Measurements from ENCODE around the gene KLK5.

The KLK5 gene, protein sequence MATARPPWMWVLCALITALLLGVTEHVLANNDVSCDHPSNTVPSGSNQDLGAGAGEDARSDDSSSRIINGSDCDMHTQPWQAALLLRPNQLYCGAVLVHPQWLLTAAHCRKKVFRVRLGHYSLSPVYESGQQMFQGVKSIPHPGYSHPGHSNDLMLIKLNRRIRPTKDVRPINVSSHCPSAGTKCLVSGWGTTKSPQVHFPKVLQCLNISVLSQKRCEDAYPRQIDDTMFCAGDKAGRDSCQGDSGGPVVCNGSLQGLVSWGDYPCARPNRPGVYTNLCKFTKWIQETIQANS

DNA sequence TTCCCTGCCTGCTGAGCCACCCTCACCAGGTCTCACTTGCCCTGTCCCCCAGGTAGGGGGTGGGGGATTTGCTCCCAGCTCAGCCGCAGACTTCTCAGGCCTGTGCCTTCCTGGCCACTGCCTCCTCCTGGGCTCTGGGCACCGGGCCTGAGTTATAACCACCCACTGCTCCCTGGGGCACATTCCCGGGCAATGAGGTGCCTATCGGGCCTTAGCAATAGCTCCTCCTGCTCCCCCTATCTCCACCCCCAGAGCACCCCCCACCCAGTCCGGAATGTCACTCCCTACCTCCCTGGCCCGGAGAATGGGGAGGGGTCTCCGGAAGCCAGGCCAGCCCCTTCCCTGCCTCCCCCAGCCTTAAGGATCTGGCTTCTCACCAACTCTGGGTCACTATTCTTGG, at the start of gene KLK5:
KLK5 (minus strand) TSS at position 129 of the 400 bp plus-strand sequence. CDS start 381 bp downstream, outside the sequence.
- TF ChIP-seq, protein P1, sequence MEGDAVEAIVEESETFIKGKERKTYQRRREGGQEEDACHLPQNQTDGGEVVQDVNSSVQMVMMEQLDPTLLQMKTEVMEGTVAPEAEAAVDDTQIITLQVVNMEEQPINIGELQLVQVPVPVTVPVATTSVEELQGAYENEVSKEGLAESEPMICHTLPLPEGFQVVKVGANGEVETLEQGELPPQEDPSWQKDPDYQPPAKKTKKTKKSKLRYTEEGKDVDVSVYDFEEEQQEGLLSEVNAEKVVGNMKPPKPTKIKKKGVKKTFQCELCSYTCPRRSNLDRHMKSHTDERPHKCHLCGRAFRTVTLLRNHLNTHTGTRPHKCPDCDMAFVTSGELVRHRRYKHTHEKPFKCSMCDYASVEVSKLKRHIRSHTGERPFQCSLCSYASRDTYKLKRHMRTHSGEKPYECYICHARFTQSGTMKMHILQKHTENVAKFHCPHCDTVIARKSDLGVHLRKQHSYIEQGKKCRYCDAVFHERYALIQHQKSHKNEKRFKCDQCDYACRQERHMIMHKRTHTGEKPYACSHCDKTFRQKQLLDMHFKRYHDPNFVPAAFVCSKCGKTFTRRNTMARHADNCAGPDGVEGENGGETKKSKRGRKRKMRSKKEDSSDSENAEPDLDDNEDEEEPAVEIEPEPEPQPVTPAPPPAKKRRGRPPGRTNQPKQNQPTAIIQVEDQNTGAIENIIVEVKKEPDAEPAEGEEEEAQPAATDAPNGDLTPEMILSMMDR (IDR thresholded peaks at IDR 0.05), result no peak

DNA sequence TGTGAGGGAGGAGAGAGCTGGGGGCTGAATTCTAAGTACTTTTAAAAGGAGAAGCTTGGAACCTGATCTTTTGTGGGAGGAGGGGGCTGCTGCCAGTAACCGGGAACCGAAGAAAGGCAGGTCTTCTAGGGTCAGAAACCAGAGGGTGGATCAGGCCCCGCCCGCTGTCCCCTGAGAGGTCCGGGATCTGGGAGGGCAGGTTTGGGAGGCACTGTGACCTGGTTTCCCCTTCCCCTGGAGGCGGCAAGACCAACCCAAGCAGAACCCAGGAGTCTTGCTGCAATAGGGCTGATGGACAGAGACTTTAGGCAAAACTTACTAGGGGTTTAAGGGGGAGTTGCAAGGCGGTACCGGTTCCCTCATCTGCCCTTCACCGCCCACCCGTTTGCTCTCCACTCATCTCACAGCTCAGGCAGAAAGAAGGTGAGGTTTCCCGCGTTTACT, 49.3 kb upstream of the KLK5 start:
- TF ChIP-seq, protein P1 (IDR thresholded peaks at IDR 0.05), result no peak

DNA sequence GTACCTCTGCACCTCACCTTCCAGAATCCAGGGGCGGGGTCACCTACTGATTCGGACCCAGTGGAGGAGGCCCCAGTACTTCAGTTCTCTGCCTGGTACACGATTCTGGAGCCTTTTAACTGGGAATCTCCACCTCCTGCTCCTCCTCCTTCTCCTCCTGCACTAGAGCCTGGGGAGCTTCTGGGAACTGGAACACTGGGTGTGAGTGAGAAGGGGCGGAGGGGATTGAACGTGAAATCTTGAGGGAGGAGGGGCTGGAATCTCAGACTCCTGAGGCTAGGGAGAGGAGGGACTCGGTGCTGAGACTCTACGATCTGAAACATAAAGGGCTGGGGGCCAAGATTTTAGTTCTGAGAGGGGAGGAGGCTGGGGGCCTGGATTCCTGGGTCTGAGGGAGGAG, 48.7 kb upstream of the KLK5 start, which contains the start of gene KLK8:
KLK8 (minus strand) TSS at position 90 of the 400 bp plus-strand sequence. CDS start 437 bp downstream, outside the sequence.
- TF ChIP-seq, protein P1 (IDR thresholded peaks at IDR 0.05), result no peak

DNA sequence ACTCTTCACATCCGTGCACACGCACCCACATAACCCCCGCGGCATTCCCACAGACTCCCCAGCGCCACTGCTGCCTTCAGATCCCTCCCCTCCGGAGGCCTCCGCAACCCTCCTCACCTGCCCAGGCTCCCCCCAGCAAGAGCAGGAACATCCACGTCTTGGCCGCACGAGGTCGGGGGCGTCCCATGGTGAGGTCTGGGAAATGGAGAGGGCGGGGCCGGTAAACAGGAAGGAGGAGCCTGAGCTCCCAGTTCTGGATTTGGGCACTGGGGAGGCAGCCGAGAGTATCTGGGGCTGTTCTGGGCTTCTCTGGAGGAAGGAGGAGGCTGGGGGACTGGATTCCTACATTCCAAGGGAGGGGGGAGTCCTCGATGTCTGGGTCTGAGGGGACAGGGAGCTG, 48.1 kb upstream of the KLK5 start:
- TF ChIP-seq, protein P1 (IDR thresholded peaks at IDR 0.05), result no peak

DNA sequence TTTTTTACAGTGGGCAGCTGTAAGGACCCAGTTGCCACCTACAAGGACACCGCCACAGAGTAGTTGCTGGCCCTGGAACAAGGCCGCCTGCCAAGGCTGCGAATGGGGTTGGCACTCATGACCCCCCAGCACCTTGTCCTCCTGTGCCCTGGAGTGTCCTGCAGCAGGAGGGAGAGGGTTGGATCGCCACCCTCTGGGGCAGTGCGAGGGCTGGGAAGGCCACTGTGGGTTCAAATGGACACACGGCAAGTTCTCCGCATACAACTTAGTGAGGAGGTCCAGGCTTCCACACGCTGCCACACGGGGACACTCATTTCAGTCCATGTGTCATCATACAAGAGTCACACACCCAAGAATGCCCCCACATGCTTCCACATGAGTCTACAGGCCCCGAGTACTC, 47.6 kb upstream of the KLK5 start:
- TF ChIP-seq, protein P1 (IDR thresholded peaks at IDR 0.05), result no peak

DNA sequence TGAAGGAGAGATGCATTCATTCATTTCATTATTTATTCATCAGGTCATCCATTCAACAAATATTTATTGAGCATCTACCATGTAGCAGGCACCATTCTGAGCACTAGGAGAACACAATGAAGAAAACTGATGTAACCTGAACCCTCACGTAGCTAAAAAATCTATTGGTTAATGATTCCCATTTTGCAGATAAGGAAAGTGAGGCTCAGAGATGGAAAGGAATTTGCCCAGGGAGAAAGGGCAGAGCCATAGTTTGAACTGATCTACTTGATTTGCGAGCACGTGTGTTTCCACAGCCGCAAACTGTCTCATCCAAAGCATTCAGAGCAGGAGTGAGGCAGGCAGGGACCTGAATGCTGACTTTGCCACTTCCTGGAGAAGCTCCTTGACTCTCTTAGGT, 45.8 kb upstream of the KLK5 start:
- TF ChIP-seq, protein P1 (IDR thresholded peaks at IDR 0.05), result no peak

DNA sequence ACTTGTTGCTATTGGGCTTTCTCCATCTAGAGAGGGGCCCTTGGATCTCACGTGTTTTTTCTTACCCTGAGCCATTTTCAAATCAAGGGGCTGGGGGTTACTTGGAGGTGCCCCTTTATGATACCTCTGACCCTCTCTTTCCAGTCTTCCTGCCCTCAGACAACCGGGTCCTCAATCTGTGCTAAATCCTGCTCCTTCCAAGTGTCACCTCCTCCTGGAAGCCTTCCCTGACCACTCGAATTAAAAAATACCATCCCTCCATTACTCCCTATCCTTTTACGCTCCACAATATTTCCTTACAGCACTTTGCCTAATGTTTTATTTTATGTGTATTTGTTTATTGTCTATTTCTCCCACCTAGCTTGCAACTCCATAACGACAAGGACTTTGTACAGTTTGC, 45.2 kb upstream of the KLK5 start:
- TF ChIP-seq, protein P1 (IDR thresholded peaks at IDR 0.05), result no peak
